A673 (cell line): ENCODE data around the gene PFKL. TPM values are rescaled to one million over a fixed set of nuclear protein-coding genes. Genes with fewer than 3 reads are reported as not detected.
A peak's percentile ranks its signal among the peaks of the same experiment; 100 is the strongest.

Experiments
- BruUV-seq: library from RNA; stranded (reverse); fragments of 400-500 nt; replicated peaks from 2 replicates; lab custom pipeline; 2021; lab: Mats Ljungman, UMichigan
- CTCF ChIA-PET: fragments of 300-600 bp; sonication (Branson Sonifier 250); formaldehyde crosslinking; loops from one replicate; lab custom pipeline; 2022; ENCODE audit warnings: antibody characterized with exemption; lab: Charles Lee
- POLR2A ChIA-PET: fragments of 300-600 bp; sonication (Branson Sonifier 250); formaldehyde crosslinking; loops from one replicate; lab custom pipeline; 2022; ENCODE audit warnings: antibody characterized with exemption; ENCODE audit not compliant: low non-redundant PET; lab: Charles Lee
- DNase-seq: peaks from one replicate; pipeline ENCODE4 v3.0.0-alpha.2; 2015; ENCODE audit warnings: low spot score
- H3K27ac ChIP-seq: fragments of 200-600 bp; sonication (generic); 2 replicates; pipeline ENCODE4 v1.5.1; 2016; ENCODE audit warnings: mixed run types, low read depth, mild to moderate bottlenecking, mixed read lengths, antibody characterized with exemption, low read length; ENCODE audit not compliant: poor library complexity, severe bottlenecking
- H3K27me3 ChIP-seq: fragments of 200-600 bp; sonication (generic); replicated peaks from 2 replicates; pipeline ENCODE4 v1.6.1; 2017; ENCODE audit warnings: mixed run types, low read depth, mild to moderate bottlenecking, mixed read lengths, antibody characterized with exemption, low read length; ENCODE audit not compliant: insufficient read depth, poor library complexity
- H3K36me3 ChIP-seq: fragments of 200-600 bp; sonication (generic); 2 replicates; pipeline ENCODE4 v1.6.1; 2016; ENCODE audit warnings: mixed run types, mild to moderate bottlenecking, mixed read lengths, antibody characterized with exemption, low read length; ENCODE audit not compliant: insufficient read depth, poor library complexity, severe bottlenecking
- H3K4me1 ChIP-seq: fragments of 200-600 bp; sonication (generic); 2 replicates; pipeline ENCODE4 v1.6.1; 2017; ENCODE audit warnings: mixed run types, mild to moderate bottlenecking, mixed read lengths, antibody characterized with exemption, low read length; ENCODE audit not compliant: insufficient read depth, poor library complexity, severe bottlenecking
- H3K4me3 ChIP-seq: fragments of 200-600 bp; sonication (generic); 2 replicates; pipeline ENCODE4 v1.5.1; 2016; ENCODE audit warnings: low read depth, mixed run types, mild to moderate bottlenecking, mixed read lengths, low read length; ENCODE audit not compliant: poor library complexity, severe bottlenecking
- H3K9me3 ChIP-seq: fragments of 200-600 bp; sonication (generic); 2 replicates; pipeline ENCODE4 v1.6.1; 2016; ENCODE audit warnings: mixed run types, low read depth, mild to moderate bottlenecking, mixed read lengths, antibody characterized with exemption, low read length; ENCODE audit not compliant: poor library complexity, severe bottlenecking
- EZH2 ChIP-seq: fragments of 200-600 bp; sonication (generic); IDR thresholded peaks from 2 replicates; pipeline ENCODE4 v1.6.1; 2017; ENCODE audit warnings: borderline replicate concordance, low read depth, mild to moderate bottlenecking, mixed read lengths, antibody characterized with exemption, low read length; ENCODE audit not compliant: poor library complexity, severe bottlenecking
- intact Hi-C: fragments of 100-400 bp; cut with micrococcal nuclease; formaldehyde crosslinking; loops from one replicate; pipeline ENCODE4 v1.10.0; 2022; ENCODE audit not compliant: unreplicated experiment
- total RNA-seq: library from RNA; stranded (reverse); gene quantifications from 2 replicates; pipeline ENCODE4 v1.2.3, GENCODE V29; 2021
- TF ChIP-seq, protein P1 (sequence below): fragments of 300-800, 200-600 bp; sonication (generic); conservative IDR thresholded peaks from 2 replicates; pipeline ENCODE4 v1.5.1; 2017; ENCODE audit warnings: low read depth, mild to moderate bottlenecking, antibody characterized with exemption, low read length, moderate library complexity, mixed read lengths

PFKL gene
- total RNA-seq, 1 experiment from 2014 or later: 112 TPM

GRCh38 chr21:44296916-44297315 is 2.9 kb upstream of the PFKL start:
- Histone ChIP-seq H3K27me3 (no peaks in the 10 kb centered on the region), H3K27ac (no peak overlapping the region), H3K9me3 (no peaks in the 10 kb centered on the region), H3K4me3 (no peak overlapping the region), H3K36me3 (no peaks in the 10 kb centered on the region), H3K4me1 (peaks cover 37% of the 10 kb centered on the region)
- BruUV-seq: no TSS peak
- ChIA-PET POLR2A (no interaction called here), CTCF (interaction anchor here (0.7 to 1.1 kb wide), 2 partner anchors 233 to 487 kb away, joined by 3 to 4 read pairs; no protein-coding TSS in a partner anchor)
- no peak for DNase-seq
- intact Hi-C loops: loop anchor here (5.0 kb wide), 1 partner anchor 485 kb away; no protein-coding TSS in a partner anchor
- TF ChIP-seq, protein P1, sequence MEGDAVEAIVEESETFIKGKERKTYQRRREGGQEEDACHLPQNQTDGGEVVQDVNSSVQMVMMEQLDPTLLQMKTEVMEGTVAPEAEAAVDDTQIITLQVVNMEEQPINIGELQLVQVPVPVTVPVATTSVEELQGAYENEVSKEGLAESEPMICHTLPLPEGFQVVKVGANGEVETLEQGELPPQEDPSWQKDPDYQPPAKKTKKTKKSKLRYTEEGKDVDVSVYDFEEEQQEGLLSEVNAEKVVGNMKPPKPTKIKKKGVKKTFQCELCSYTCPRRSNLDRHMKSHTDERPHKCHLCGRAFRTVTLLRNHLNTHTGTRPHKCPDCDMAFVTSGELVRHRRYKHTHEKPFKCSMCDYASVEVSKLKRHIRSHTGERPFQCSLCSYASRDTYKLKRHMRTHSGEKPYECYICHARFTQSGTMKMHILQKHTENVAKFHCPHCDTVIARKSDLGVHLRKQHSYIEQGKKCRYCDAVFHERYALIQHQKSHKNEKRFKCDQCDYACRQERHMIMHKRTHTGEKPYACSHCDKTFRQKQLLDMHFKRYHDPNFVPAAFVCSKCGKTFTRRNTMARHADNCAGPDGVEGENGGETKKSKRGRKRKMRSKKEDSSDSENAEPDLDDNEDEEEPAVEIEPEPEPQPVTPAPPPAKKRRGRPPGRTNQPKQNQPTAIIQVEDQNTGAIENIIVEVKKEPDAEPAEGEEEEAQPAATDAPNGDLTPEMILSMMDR: no peak
- no peak for TF ChIP-seq EZH2

- peak; percentile 84 for DNase-seq
- BruUV-seq: no TSS peak
- H3K9me3 ChIP-seq: no peaks in the 10 kb centered on the region
- CTCF ChIA-PET: interaction anchor here (0.6 to 1.1 kb wide), 4 partner anchors 41 to 487 kb away, joined by 3 to 4 read pairs (median 3); partner anchors contain the start of gene CFAP410
- TF ChIP-seq EZH2: no peak
- TF ChIP-seq, protein P1: peak; percentile 85
- no peaks in the 10 kb centered on the region for H3K36me3 ChIP-seq
- intact Hi-C loops: loop anchor here (5.0 kb wide), 1 partner anchor 485 kb away; no protein-coding TSS in a partner anchor
- H3K27ac ChIP-seq: no peak overlapping the region
- POLR2A ChIA-PET: no interaction called here
- H3K27me3 ChIP-seq: no peaks in the 10 kb centered on the region
- H3K4me1 ChIP-seq: peaks cover 37% of the 10 kb centered on the region
- H3K4me3 ChIP-seq: no peak overlapping the region
These were observed 2.1 kb upstream of the PFKL start for GRCh38 chr21:44297525-44298290.

GRCh38 chr21:44298301-44298700 is 1.6 kb upstream of the PFKL start:
- no peak for DNase-seq
- ChIA-PET POLR2A (no interaction called here), CTCF (interaction anchor here (0.6 to 1.1 kb wide), 3 partner anchors 41 to 488 kb away, joined by 3 read pairs; partner anchors contain the start of gene CFAP410)
- intact Hi-C loops: loop anchor here (5.0 kb wide), 1 partner anchor 486 kb away; no protein-coding TSS in a partner anchor
- H3K36me3 ChIP-seq: no peaks in the 10 kb centered on the region
- BruUV-seq: no TSS peak
- no peak overlapping the region for H3K4me3 ChIP-seq
- H3K4me1 ChIP-seq: peaks cover 37% of the 10 kb centered on the region
- no peaks in the 10 kb centered on the region for H3K9me3 ChIP-seq
- no peaks in the 10 kb centered on the region for H3K27me3 ChIP-seq
- H3K27ac ChIP-seq: no peak overlapping the region
- TF ChIP-seq EZH2: no peak
- TF ChIP-seq, protein P1: no peak
